ENCODE measurements around the gene GANC. TPM values are rescaled to one million over a fixed set of nuclear protein-coding genes. Genes with fewer than 3 reads are reported as not detected.
"Not testable (repeated sequence)": the region's sequence is repeated elsewhere in the genome, so short reads cannot be mapped to it uniquely, and the experiment has no call there.

The GANC gene
- polyA plus RNA-seq, 2 of the 4 experiments (the other 2 are of a cell fraction) = 8.0 to 9.4 TPM

GRCh38 chr15:42272939-42273899 lies at the start of gene GANC, which contains the start of gene TMEM87A (continued):
- TF ChIP-seq MYC (IDR thresholded peaks at IDR 0.05; ENCODE audit: borderline replicate concordance, low read length) = peak; percentile 52; the same call in 1 of the 2 replicates
- no peak for TF ChIP-seq RAD21 (conservative IDR thresholded peaks at IDR 0.05 in 1 of 2, IDR thresholded peaks at IDR 0.05 in 1 of 2)
- TF ChIP-seq EHMT2 (IDR thresholded peaks at IDR 0.05; ENCODE audit: low read depth) = no peak
- TF ChIP-seq NFE2L2 (conservative IDR thresholded peaks at IDR 0.05; ENCODE audit: low read length) = no peak
- TF ChIP-seq FOXS1 (CRISPR knock-in tag; IDR thresholded peaks at IDR 0.05) = no peak
- TF ChIP-seq CHD4 (IDR thresholded peaks at IDR 0.05; ENCODE audit: borderline replicate concordance) = no peak
- no peak for TF ChIP-seq SMC3 (IDR thresholded peaks at IDR 0.05)
- no peak for TF ChIP-seq CHD2 (IDR thresholded peaks at IDR 0.05; ENCODE audit: low read length, partially characterized antibody)
- TF ChIP-seq FOSL2 (IDR thresholded peaks at IDR 0.05) = no peak
- no peak for TF ChIP-seq FOSL2 (CRISPR knock-in tag; IDR thresholded peaks at IDR 0.05)
- no peak for TF ChIP-seq HEYL (CRISPR knock-in tag; IDR thresholded peaks at IDR 0.05)

DNA sequence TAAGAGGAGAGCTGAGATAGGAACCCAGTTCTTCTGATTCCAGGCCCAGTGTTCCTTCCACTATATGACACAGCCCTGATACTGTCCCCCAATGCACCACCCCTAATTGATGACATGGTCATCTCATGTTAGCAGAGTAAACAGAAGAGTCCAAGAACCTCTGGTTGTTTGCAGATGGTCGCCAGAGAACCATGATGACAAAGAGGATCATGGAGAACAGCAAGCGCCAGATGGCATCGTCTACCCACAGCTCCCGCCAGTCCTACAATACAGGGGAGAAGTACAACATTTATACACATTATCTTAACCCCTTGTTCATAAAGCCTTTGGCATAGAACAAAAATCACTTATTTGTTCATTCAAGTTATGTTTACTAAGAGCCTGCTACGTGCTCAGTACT lies 46.4 kb upstream of the GANC start:
- Histone ChIP-seq H3K4me3 (no peak overlapping the region), H3K4me2 (no peak overlapping the region), H3K4me1 (no peaks in the 10 kb centered on the region), H3K9me3 (no peaks in the 10 kb centered on the region), H3K27ac (no peak overlapping the region)
- no peak for FAIRE-seq
- no peak for ATAC-seq
- ChIA-PET CTCF (interaction anchor here (0.6 to 0.8 kb wide), 2 partner anchors 42 to 382 kb away, joined by 3 read pairs; no protein-coding TSS in a partner anchor), POLR2A (no interaction called here)
- TF ChIP-seq FOXS1 (CRISPR knock-in tag; IDR thresholded peaks at IDR 0.05) = no peak
- TF ChIP-seq KDM5A (IDR thresholded peaks at IDR 0.05) = no peak
- no peak for TF ChIP-seq ESRRA (IDR thresholded peaks at IDR 0.05; ENCODE audit: borderline replicate concordance, low read length)
- TF ChIP-seq ZC3H11A (IDR thresholded peaks at IDR 0.05) = no peak
- no peak for TF ChIP-seq BHLHE40 (IDR thresholded peaks at IDR 0.05; ENCODE audit: low read depth, low read length)
- TF ChIP-seq CBX2 (IDR thresholded peaks at IDR 0.05; ENCODE audit: borderline replicate concordance, low read depth) = no peak
- TF ChIP-seq JUNB (IDR thresholded peaks at IDR 0.05) = no peak
- no peak for TF ChIP-seq RAD21 (conservative IDR thresholded peaks at IDR 0.05 in 1 of 2, IDR thresholded peaks at IDR 0.05 in 1 of 2)
- no peak for TF ChIP-seq HDAC2 (IDR thresholded peaks at IDR 0.05)
- TF ChIP-seq JUN (IDR thresholded peaks at IDR 0.05) = no peak
- TF ChIP-seq FOSL2 (IDR thresholded peaks at IDR 0.05) = no peak
- no peak for TF ChIP-seq FOSL2 (CRISPR knock-in tag; IDR thresholded peaks at IDR 0.05)
- TF ChIP-seq TP53 (CRISPR knock-in tag; IDR thresholded peaks at IDR 0.05) = no peak
- no peak for DNase-seq (ENCODE audit: low read depth in 1 of 2, low spot score in 1 of 2)
- WGBS (ENCODE audit: missing lambda C conversion rate) = 83% methylated on average over 5 of the region's 5 CpGs

DNA sequence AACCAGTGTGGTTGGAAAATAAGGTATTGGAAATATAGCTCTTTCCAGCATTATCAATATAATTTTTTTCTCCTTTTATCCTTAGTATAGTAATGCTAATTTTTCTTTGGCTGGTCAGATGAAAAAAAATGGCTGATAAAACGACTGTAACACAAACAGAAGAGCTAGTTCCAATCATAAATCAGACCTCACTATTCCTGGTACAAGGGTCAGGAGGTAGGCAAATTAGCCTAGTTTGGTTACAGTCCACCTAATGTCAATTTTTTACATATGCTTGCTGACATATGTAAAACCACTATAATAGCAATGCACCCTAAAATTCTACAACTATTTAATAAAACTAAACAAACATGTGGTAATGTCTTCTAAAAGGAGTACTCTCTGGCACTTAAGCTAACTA lies 45.0 kb upstream of the GANC start:
- H3K4me1 ChIP-seq = no peaks in the 10 kb centered on the region
- no peak for FAIRE-seq
- no peaks in the 10 kb centered on the region for H3K9me3 ChIP-seq
- no peak overlapping the region for H3K4me2 ChIP-seq
- no peak overlapping the region for H3K4me3 ChIP-seq
- TF ChIP-seq, protein P1, sequence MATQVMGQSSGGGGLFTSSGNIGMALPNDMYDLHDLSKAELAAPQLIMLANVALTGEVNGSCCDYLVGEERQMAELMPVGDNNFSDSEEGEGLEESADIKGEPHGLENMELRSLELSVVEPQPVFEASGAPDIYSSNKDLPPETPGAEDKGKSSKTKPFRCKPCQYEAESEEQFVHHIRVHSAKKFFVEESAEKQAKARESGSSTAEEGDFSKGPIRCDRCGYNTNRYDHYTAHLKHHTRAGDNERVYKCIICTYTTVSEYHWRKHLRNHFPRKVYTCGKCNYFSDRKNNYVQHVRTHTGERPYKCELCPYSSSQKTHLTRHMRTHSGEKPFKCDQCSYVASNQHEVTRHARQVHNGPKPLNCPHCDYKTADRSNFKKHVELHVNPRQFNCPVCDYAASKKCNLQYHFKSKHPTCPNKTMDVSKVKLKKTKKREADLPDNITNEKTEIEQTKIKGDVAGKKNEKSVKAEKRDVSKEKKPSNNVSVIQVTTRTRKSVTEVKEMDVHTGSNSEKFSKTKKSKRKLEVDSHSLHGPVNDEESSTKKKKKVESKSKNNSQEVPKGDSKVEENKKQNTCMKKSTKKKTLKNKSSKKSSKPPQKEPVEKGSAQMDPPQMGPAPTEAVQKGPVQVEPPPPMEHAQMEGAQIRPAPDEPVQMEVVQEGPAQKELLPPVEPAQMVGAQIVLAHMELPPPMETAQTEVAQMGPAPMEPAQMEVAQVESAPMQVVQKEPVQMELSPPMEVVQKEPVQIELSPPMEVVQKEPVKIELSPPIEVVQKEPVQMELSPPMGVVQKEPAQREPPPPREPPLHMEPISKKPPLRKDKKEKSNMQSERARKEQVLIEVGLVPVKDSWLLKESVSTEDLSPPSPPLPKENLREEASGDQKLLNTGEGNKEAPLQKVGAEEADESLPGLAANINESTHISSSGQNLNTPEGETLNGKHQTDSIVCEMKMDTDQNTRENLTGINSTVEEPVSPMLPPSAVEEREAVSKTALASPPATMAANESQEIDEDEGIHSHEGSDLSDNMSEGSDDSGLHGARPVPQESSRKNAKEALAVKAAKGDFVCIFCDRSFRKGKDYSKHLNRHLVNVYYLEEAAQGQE (IDR thresholded peaks at IDR 0.05) = no peak
- no peak for TF ChIP-seq EHMT2 (IDR thresholded peaks at IDR 0.05; ENCODE audit: low read depth)
- TF ChIP-seq MAFK (IDR thresholded peaks at IDR 0.05; ENCODE audit: partially characterized antibody) = no peak
- no peak overlapping the region for H3K27ac ChIP-seq
- POLR2A ChIA-PET = no interaction called here
- no peak for DNase-seq (ENCODE audit: low read depth in 1 of 2, low spot score in 1 of 2)
- 65% methylated on average over 1 of the region's 1 CpG for whole genome bisulfite sequencing (ENCODE audit: missing lambda C conversion rate)
- CTCF ChIA-PET = interaction anchor here (0.6 to 0.9 kb wide), 3 partner anchors 14 to 81 kb away, joined by 3 read pairs; no protein-coding TSS in a partner anchor
- ATAC-seq = no peak

DNA sequence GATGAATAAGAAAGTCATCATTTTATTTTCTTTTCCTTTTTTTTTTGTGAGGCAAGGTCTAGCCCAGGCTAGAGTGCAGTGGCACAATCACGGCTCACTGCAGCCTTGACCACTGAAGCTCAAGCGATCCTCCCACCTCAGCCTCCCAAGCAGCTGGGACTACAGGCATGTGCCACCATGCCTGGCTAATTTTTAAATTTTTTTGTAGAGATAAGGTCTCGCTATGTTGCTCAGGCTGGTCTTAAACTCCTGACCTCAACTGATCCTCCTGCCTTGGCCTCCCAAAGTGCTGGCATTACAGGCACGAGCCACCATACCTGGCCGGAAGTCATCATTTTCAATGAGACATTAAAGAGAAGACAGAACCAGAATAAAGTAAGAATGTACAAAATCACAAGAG lies 44.0 kb upstream of the GANC start:
- DNase-seq (ENCODE audit: low read depth in 1 of 2, low spot score in 1 of 2); H3K4me1 ChIP-seq; H3K4me3 ChIP-seq; H3K27ac ChIP-seq; H3K9me3 ChIP-seq; H3K4me2 ChIP-seq; ATAC-seq; POLR2A ChIA-PET; FAIRE-seq: not testable (repeated sequence)
- 98% methylated on average over 5 of the region's 5 CpGs for WGBS (ENCODE audit: missing lambda C conversion rate)
- CTCF ChIA-PET = interaction anchor here (0.6 to 2.7 kb wide), 3 partner anchors 8 to 875 kb away, joined by 3 to 7 read pairs (median 5); no protein-coding TSS in a partner anchor

All from A549 (cell line).